ENCODE results near the gene ATP6V1F.

- TF ChIP-seq CTCF (IDR thresholded peaks at IDR 0.05) (no peak), POLR2A (IDR thresholded peaks at IDR 0.05) (no peak)
These were observed 47.2 kb downstream of the ATP6V1F start for GRCh38 chr7:128909625-128910568.
